HG02840 (cell line): ENCODE measurements around the gene CXCL16.

Experiments used
- ATAC-seq: cut with Tn5 transposase; IDR thresholded peaks from one replicate; pipeline ENCODE4 v1.9.1; 2021; ENCODE audit warnings: mild to moderate bottlenecking, moderate library complexity, moderate number of reproducible peaks; ENCODE audit not compliant: unreplicated experiment, low FRiP score

Gene CXCL16

DNA sequence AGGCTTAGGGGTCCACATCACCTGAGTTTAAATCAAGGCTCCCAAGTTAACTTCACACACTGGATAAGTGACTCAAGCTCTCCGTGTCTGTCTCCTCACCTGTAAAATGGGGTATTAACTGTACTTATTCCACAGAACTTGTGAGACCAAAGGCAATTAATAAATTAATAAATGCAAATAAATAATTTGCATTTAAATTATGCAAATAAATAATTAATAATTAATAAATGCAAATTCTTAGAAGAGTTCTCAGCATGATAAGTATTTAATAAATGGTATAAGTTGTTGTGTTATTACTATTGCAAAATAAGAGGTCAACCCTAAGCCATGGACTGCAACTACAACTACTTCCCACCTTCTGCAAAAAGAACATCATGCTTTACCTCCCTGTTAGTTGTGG, 13.7 kb upstream of the CXCL16 start:
- ATAC-seq, result no peak

DNA sequence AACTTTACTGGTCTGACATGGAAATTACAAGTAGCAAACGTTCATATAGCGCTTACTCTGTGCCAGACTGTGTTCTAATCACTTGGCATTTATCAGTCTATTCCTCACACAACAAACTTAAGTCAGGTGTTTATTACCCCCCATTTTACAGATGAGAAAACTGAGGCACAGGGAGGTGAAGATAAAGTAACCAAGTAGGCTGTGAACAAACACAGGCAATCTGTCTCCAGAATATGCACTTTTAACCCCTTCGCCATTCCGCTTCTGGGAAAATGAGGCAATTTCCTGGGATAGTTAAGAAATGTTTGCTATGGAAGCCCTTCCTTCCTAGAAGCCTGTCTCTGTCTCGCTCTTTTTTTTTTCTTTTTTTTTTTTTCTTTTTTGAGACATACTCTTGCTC, 12.2 kb upstream of the CXCL16 start:
- no peak for ATAC-seq

DNA sequence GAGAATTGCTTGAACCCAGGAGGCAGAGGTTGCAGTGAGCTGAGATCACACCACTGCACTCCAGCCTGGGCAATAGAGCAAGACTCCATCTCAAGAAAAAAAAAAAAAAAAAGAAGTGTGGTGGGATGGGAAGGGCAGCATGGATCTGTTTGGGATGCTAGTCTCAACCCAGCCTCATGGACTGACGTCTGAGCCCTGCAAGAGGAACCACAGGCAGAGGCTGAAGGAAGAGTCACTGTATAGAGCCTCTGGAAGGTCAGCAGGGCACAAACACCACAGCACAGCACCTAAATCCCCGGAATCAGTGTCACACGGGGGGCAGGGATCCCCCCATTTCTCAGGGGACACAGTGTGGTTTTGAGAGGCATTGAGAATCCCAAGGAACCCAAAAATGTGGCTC, 10.9 kb upstream of the CXCL16 start:
- ATAC-seq, result no peak

DNA sequence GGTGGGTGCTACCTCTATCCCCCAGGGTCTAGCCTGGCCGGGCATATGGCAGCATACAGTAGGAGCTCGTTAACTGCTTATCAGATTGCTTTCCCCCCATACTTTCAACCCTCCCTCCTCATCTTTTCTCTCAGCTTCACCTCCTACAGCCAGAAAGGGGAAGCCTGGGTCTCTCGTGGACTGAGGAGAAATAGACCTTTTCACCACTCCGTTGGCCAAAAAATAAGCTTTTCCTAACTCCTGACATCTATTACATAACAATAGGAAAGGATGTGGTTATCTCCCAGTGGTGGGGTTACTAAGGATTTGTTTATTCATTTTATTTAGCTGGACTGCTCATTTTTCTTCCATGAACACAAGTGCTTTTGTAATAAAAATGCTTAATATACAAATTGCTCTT, 9.0 kb upstream of the CXCL16 start:
- no peak for ATAC-seq

DNA sequence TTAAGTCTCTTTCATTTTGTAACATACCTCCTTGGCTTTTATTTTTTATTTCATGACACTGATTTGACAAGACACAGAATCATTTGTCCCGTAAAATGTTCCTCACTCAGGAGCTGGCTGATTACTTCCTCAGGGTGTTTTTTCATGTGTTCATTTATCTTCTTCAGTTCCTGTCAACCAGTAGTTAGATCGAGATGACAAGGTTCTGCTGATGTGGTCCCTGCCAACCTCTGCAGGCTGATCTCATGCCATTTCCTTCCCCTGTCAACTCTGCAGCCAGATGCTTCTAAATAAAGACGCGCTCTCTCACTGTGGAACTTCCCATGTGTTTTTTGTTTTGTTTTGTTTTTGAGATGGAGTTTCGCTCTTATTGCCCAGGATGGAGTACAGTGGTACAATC, 8.1 kb upstream of the CXCL16 start:
- no peak for ATAC-seq

DNA sequence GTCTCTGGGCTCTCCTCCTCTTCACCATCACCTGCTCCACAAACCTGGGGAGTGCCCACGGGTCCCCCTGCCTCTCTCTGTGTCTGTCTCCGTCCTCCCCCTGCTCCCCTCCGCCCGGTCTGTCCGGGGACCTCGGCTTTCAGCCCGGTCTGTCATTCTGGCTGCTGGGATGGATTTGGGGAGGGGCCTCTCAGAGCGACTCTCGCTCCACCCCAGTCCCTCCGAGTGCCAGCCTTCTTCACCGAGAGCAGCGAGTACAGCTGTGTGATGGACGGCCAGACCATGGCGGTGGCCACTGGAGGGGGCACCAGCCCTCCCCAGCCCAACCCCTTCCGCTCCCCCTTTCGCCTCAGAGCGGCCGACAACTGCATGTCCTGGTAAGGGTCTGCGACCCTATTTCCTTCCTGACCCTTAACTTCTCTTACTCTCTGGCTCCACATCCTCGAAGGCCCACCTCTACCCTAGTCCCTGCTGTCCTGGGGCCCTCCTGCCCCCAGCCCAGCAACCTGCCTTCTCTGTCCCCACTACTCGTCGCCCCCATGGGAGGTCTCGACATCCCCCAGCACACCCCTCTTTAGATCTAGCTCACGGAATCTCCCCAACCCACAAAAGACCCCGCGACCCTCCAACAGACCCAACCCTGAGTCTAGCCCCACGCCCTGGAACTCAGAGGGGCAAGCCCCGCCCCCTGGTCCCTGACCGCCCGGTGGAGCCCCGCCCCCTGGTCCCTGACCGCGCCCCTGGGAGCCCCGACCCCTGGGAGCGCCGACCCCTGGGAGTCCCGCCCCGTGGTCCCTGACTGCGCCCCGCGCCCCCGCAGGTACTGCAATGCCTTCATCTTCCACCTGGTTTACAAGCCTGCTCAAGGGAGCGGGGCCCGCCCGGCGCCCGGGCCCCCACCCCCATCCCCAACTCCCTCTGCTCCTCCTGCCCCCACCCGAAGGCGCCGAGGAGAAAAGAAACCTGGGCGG, 5.6 kb upstream of the CXCL16 start:
- no peak for ATAC-seq

DNA sequence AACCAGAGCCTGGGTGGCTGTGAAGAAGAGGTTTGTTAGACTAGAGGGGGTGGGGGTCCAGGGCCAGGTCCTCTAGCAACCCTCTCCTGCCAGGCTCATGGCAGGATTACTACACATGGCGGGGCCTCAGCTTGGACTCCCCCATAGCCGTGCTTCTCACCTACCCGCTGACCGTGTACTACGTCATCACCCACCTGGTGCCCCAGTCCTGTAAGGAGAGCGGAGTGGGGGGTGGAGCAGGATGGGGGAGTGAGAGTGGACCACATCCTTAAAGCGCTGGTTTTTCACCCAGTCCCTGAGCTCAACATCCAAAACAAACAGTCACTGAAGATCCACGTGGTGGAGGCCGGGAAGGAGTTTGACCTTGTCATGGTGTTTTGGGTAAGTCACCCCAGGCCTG, 4.2 kb upstream of the CXCL16 start:
- ATAC-seq, result no peak

DNA sequence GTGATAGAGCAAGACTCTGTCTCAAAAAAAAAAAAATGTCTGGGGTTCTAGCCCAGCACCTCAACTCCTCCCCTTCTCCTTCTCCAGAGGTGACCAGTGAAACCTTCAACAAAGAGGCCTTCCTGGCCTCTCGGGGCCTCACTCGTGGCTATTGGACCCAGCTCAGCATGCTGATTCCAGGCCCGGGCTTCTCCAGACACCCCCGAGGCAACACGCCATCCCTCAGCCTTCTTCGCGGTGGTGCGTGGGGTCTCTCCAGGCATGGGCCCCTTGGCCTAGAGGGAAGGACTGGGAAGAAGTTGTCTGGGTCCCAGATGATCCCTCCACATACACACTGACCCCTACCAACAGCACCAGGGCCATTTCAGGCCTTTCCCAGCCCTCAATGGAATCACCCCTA, 3.5 kb upstream of the CXCL16 start:
- no peak for ATAC-seq

DNA sequence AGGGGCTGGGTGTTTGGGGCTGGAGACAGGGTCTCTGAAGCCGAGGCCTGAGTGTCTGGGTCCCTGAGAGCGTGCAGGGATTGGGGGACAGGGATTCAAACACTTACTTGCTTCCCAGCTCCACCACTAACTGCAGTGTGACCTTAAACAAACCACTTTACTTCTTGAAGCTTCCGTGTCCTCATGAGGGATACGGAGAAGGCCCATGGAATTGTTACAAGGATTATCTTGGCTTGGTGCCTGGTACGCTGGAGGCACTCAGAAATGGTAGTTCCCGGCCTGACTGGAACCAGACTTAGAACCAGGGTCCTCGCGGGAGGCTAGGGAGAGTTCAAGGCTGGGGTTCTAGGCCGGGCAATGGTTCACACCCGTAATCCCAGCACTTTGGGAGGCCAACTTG, 2.9 kb upstream of the CXCL16 start:
- no peak for ATAC-seq

DNA sequence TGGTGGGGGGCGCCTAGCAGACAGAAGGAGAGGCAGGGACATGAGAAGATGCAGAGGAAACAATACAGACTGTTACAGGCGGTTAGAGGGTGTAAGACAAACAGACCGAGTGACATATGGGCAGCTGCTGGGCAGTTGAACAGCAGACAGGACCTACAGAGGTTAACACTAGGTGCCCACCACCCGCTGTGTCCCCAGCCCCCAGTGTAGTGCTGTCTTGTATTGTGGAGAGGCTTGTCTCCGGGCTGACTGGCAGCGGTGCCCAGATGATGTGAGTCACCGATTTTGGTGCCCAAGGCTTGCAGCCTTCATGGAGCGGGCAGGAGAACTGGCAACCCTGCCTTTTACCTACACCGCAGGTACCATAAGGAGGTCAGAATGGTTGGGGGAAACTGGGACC, 2.4 kb upstream of the CXCL16 start:
- ATAC-seq, result no peak

DNA sequence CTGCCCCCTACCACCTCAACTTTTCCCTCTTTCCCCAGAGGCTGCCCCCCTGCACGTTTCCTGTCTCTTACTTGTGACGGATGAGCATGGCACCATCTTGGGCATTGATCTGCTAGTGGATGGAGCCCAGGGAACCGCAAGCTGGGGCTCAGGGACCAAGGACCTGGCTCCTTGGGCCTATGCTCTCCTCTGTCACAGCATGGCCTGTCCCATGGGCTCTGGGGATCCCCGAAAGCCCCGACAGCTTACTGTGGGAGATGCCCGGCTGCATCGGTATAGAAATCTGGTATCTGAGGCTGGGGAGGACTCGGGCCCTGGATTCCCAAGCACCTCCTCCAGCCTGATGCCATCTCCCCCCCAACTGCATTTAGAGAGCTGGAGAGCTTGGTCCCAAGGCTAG, 1.8 kb upstream of the CXCL16 start:
- no peak for ATAC-seq

DNA sequence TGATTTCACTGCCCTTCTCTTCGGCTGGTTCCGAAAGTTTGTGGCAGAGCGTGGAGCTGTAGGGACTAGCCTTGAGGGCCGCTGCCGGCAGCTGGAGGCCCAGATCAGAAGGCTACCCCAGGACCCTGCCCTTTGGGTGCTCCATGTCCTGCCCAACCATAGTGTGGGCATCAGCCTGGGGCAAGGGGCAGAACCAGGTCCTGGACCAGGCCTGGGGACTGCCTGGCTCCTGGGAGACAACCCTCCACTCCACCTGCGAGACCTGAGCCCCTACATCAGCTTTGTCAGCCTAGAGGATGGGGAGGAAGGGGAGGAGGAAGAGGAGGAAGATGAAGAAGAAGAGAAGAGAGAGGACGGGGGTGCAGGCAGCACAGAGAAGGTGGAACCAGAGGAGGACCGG, 856 bp upstream of the CXCL16 start:
- no peak for ATAC-seq

DNA sequence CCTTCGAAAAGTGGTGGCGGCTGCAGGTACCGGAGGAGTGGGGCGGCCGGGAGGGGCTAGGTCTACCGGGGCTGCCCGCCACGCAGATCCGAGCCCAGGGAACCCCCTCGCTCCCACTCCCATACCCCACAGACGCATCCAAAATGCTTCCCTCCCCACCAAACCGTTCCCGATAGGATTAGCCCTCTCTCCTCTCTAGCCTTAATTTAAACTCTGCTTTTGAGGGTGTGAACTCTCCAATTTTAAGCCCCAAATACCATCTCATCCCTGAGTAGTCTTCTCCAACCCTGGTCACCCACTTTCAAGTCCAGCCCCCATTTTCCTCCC, 260 bp upstream of the CXCL16 start:
- ATAC-seq, result no peak

DNA sequence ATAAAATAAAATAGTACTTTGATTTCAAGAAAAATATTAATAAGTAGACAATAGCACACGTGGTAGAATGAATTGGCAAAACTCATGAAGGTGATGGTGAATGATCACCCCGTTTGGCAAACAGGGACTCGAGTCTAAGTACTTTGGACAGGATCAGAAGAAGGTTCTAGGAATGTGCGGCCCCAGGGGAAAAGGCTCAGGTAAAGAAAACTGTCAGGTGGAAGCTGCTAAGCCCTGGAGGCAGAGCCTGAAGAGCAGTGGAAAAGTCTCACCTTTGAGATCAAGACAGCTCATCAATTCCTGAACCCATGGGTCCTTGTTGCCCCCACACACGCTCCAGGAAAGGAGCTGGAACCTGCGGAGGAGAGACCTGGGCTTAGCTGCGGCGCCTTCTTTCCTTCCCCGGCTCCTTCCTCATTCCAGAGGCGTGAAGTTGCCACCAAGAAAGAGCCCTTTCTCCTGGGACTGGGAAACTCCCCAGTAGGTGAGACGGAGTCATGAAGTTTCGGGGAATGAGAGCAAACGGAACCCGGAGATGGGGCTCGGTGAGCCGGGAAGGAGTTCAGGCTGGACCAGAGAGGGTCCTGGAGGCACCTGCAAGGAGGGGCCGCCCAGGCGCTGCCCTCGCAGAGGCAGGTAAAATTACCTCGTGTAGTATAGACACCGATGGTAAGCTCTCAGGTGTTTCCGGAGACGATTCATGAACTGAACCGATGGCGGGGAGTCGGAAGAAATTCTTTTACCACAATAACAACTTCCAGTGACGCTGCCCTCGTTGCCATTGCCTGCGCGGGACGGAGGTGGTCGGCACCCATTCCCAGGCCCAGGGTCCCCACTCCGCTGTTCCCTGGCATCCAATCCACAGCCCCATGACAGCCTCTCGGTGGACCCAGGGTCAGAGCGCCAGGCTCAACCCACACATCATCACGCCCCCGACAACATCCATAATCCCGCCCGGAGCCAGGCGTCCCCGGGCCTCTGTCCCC, 1.3 kb downstream of the CXCL16 start:
- no peak for ATAC-seq

DNA sequence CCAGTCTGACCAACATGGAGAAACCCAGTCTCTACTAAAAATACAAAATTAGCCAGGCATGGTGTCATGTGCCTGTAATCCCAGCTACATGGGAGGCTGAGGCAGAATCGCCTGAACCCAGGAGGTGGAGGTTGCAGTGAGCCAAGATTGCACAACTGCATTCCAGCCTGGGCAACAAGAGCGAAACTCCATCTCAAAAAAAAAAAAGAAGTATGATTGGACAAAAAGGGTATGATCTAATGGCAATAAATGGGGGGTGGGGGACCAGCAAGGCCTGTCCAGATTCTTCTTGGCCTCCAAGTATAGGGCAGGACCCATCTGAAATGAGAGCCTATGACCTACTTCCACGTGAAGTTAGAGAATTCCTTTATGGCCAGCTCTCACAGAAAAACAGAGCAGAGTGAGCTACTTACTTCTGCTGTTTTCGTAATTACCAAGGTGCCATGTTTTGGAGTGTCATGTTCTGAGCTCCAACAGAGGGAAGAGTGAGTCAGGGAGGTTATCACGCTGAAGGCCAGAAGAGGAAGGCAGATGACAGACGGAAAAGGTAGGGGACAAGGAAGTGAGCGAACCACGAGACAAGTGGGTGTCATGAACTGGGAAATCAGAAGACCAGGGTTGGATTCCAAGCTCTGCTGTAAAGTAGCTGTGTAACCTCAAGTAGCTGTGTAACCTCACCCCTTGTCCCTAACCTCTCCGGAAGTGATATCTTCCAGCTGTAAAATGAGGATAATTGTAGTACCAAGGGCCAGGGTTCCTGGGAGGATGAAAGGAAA, 3.7 kb downstream of the CXCL16 start:
- ATAC-seq, result no peak

DNA sequence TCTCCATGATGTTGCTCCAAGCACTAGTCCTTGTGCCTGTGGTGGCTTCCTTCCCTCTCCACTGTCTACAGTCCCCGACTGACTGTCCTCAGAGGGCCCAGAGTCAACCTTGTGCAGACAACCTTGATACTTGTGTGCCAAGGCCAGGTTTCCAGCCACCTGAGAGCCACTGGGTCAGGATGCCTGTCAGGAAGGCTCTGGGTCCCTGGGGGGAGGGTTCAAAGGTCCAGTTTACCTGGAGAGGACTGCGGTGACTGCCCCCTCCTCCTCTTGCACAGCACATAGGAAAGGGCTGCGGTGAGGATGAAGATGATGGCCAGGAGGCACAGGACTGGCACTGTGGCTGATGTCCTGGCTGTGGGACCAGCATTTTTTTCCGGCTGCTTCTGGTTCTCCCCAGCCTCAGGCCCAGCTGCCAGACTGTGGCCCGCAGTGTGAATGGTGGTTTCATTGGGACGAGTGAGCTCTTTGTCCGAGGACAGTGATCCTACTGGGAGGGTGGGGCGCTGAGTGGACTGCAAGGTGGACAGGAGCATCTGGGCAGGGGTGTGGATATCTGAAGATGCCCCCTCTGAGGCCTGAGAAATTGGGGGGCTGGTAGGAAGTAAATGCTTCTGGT, 4.8 kb downstream of the CXCL16 start:
- no peak for ATAC-seq

DNA sequence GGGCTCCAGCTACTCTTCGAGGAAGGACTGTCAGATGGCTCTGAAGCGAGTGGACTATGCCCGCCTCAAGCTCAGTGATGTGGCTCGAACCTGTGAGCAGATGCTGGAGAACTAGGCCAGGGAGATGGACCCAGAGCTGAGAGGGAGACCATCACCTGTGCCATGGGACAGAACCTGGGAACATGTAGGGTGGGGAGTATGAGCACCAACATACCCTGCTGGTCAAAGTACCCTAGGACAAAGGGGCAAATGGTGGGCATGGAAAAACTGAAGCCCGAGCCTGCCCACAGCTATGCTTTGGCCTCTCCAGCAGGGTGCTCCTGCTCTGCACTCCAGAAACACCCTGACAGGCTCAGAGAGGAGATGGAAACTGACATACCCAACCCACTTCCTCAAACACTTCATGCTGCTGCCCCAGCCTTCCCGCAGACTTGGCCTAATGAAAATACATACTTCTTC, 6.6 kb downstream of the CXCL16 start:
- no peak for ATAC-seq

DNA sequence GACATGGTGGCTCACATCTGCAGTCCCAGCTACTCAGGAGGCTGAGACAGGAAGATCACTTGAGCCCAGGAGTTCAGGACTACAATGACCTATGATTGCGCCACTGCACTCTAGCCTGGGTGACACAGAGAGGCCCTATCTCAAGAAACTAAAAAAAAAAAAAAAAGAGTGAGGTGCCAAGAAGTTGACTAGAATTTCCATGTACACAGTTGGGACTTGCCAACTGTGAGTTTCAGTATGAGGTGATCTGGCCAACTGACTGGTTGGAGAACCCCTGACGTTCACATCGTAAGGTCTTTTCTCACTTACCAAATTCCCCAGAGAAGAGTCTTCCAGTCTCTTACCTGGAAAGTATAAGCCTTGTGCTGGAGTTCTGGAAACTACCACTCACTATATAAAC, 11.6 kb downstream of the CXCL16 start:
- ATAC-seq, result no peak

DNA sequence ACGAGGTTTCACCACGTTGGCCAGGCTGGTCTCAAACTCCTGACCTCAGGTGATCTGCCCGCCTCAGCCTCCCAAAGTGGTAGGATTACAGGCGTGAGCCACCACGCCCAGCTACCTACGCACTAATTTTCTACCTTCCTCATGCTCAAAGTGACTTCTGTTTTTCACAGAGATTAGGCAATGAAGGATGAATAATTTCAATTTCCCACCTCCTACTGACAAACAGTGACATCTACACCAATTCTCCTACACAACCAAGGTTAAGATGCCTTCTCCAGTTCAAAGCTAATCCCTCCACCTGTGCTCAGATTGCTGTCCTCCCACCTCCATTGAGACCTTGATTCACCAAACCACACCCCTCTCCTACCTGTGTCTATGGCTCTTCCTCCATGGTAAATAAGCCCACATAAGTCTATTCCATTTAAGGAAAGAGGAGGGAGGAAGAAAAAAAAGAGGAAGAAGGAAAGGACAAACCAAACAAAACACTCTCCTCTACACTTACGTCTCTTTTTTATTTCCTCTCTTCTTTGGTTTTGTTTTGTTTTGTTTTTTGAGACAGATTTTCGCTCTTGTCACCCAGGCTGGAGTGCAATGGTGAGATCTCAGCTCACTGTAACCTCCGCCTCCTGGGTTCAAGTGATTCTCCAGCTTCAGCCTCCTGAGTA, 13.9 kb downstream of the CXCL16 start:
- no peak for ATAC-seq

DNA sequence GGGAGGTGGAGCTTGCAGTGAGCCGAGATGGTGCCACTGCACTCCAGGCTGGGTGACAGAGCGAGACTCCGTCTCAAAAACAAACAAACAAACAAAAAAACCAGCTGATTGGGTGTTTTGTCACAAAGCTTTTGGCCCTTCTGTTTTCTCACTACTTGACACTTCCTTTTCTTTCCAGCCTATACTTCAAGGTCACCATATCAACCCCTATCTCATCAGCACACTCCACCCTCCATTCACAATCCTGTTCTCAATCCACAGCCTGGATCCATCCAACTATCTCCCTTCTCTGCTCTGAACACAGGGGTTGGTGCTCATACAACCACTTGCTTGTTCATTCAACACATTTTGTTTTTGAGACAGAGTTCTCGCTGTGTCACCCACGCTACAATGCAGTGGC, 15.1 kb downstream of the CXCL16 start:
- ATAC-seq, result no peak
